ENCODE measurements around the gene PDIA5.

GRCh38 chr3:123060054-123060453 is 6.8 kb upstream of the PDIA5 start:
- TF ChIP-seq, protein P1, sequence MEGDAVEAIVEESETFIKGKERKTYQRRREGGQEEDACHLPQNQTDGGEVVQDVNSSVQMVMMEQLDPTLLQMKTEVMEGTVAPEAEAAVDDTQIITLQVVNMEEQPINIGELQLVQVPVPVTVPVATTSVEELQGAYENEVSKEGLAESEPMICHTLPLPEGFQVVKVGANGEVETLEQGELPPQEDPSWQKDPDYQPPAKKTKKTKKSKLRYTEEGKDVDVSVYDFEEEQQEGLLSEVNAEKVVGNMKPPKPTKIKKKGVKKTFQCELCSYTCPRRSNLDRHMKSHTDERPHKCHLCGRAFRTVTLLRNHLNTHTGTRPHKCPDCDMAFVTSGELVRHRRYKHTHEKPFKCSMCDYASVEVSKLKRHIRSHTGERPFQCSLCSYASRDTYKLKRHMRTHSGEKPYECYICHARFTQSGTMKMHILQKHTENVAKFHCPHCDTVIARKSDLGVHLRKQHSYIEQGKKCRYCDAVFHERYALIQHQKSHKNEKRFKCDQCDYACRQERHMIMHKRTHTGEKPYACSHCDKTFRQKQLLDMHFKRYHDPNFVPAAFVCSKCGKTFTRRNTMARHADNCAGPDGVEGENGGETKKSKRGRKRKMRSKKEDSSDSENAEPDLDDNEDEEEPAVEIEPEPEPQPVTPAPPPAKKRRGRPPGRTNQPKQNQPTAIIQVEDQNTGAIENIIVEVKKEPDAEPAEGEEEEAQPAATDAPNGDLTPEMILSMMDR (IDR thresholded peaks at IDR 0.05): no peak
- TF ChIP-seq POLR2A (IDR thresholded peaks at IDR 0.05): no peak
